CD4-positive, alpha-beta T cell (primary cell): Measurements from ENCODE around the gene CPLANE1. TPM values are rescaled to one million over a fixed set of nuclear protein-coding genes. Genes with fewer than 3 reads are reported as not detected.

Experiments
- ATAC-seq: fragments of 200-7000 bp; cut with Tn5 transposase; one replicate; pipeline ENCODE4 v1.10.0; 2022; ENCODE audit warnings: mild to moderate bottlenecking; ENCODE audit not compliant: poor library complexity
- CTCF ChIA-PET: fragments of 350-600 bp; sonication (Branson Sonifier 250); formaldehyde crosslinking; loops from one replicate; lab custom pipeline; 2021; ENCODE audit warnings: antibody characterized with exemption, inconsistent platforms; lab: Charles Lee
- POLR2A ChIA-PET: fragments of 350-600 bp; sonication (Branson Sonifier 250); formaldehyde crosslinking; loops from one replicate; lab custom pipeline; 2021; ENCODE audit warnings: antibody characterized with exemption, inconsistent platforms; lab: Charles Lee
- DNase-seq, 14 experiments: peaks; one replicate each; pipeline ENCODE4 v3.0.0-alpha.2; 2013 to 2020; ENCODE audit warnings: mixed read lengths in 2 of 14
- H3K27ac ChIP-seq, 2 donors: one replicate each; pipeline versions ENCODE4 v1.5.1 to v1.7.0; 2013; ENCODE audit warnings: low read length in 2 of 2, low read depth in 1 of 2, mild to moderate bottlenecking in 1 of 2
- H3K27me3 ChIP-seq, 2 experiments: 1 replicate in 1 of 2; 2 replicates in 1 of 2; pipeline versions ENCODE4 v1.6.1 to v1.7.0; 2013; ENCODE audit warnings: low read length in 2 of 2, control low read depth in 1 of 2, mild to moderate bottlenecking in 1 of 2, moderate library complexity in 1 of 2; ENCODE audit not compliant: insufficient read depth in 2 of 2, control insufficient read depth in 1 of 2
- H3K36me3 ChIP-seq: one replicate; pipeline ENCODE4 v1.6.1; 2013; ENCODE audit warnings: low read length, control low read depth; ENCODE audit not compliant: insufficient read depth
- H3K4me1 ChIP-seq: one replicate; pipeline ENCODE4 v1.6.1; 2013; ENCODE audit warnings: low read length, control low read depth; ENCODE audit not compliant: insufficient read depth
- H3K4me3 ChIP-seq: one replicate; pipeline ENCODE4 v1.5.1; 2013; ENCODE audit warnings: mild to moderate bottlenecking, low read length, moderate library complexity
- H3K9me3 ChIP-seq, 2 experiments: 1 replicate in 1 of 2; 2 replicates in 1 of 2; pipeline versions ENCODE4 v1.6.1 to v1.7.0; 2013; ENCODE audit warnings: low read length in 2 of 2, mild to moderate bottlenecking in 2 of 2, control low read depth in 1 of 2, moderate library complexity in 1 of 2; ENCODE audit not compliant: control insufficient read depth in 1 of 2, insufficient read depth in 1 of 2
- H3K27ac Mint-ChIP-seq: one replicate; pipeline ENCODE4 v1.8.0; 2020; ENCODE audit warnings: mixed read lengths
- H3K27me3 Mint-ChIP-seq: one replicate; pipeline ENCODE4 v1.8.0; 2021; ENCODE audit warnings: mixed read lengths
- H3K36me3 Mint-ChIP-seq: one replicate; pipeline ENCODE4 v1.8.0; 2021; ENCODE audit warnings: low read depth, mixed read lengths
- H3K4me1 Mint-ChIP-seq: one replicate; pipeline ENCODE4 v1.8.0; 2021; ENCODE audit warnings: low read depth, mixed read lengths
- H3K4me3 Mint-ChIP-seq: one replicate; pipeline ENCODE4 v1.8.0; 2020; ENCODE audit warnings: mild to moderate bottlenecking, mixed read lengths
- H3K9me3 Mint-ChIP-seq: one replicate; pipeline ENCODE4 v1.8.0; 2020; ENCODE audit warnings: mixed read lengths
- intact Hi-C, 2 experiments: fragments of 100-400 bp; cut with DNase I in 1 of 2; cut with micrococcal nuclease in 1 of 2; formaldehyde crosslinking; loops; one replicate each; pipeline versions ENCODE4 v1.15.1 to v1.9.0; 2023 to 2025; cut with DNase I, micrococcal nuclease
- total RNA-seq, 174 experiments: library from RNA in 2 of 174; stranded (reverse) in 2 of 174; gene quantifications; one replicate each; pipeline ENCODE4 v1.2.3 and lab custom pipeline; 2021 to 2026
- TF ChIP-seq, protein P1 (sequence below): fragments of 200-600 bp; IDR thresholded peaks from one replicate; pipeline ENCODE4 v1.8.0; 2022; ENCODE audit warnings: antibody characterized with exemption, mild to moderate bottlenecking

The CPLANE1 gene
- total RNA-seq, 2 experiments from 2014 or later = 4.9 to 5.7 TPM

DNA sequence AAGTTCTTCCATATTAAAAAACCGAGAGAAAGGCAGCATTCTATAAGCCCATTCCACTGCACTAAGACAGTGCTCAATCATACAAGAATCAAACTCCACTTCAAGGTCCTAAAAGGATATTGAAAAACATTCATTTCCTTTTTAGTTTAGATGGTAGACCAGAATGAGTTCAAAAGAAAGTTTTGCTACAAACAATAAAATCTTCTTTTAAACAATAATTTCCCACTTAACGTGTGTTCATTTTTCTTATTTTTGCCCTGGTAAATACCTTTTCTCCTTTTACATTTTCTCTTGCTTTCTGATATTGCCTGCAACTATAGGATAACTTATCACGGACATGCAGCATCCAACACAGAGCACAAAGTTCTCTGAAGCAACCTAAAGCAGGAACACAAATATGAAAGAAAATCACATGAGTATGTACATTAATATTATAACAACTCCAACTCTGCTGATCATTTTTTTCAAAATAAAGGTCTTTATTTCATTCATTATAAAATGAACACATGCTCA is 61.7 kb downstream of the CPLANE1 start:
- Histone ChIP-seq H3K4me1 (no peaks in the 10 kb centered on the region), H3K4me3 (no peak overlapping the region), H3K9me3 (no peaks in the 10 kb centered on the region), H3K27ac (no peak overlapping the region), H3K36me3 (peaks cover 6% of the 10 kb centered on the region), H3K27me3 (no peaks in the 10 kb centered on the region)
- Mint-ChIP-seq H3K4me3 (no peak overlapping the region), H3K27ac (no peak overlapping the region), H3K27me3 (no peaks in the 10 kb centered on the region), H3K4me1 (no peaks in the 10 kb centered on the region), H3K36me3 (peaks cover 51% of the 10 kb centered on the region), H3K9me3 (no peaks in the 10 kb centered on the region)
- DNase-seq (no peak), ATAC-seq (no peak)
- ChIA-PET POLR2A (no interaction called here), CTCF (no interaction called here)
- TF ChIP-seq, protein P1, sequence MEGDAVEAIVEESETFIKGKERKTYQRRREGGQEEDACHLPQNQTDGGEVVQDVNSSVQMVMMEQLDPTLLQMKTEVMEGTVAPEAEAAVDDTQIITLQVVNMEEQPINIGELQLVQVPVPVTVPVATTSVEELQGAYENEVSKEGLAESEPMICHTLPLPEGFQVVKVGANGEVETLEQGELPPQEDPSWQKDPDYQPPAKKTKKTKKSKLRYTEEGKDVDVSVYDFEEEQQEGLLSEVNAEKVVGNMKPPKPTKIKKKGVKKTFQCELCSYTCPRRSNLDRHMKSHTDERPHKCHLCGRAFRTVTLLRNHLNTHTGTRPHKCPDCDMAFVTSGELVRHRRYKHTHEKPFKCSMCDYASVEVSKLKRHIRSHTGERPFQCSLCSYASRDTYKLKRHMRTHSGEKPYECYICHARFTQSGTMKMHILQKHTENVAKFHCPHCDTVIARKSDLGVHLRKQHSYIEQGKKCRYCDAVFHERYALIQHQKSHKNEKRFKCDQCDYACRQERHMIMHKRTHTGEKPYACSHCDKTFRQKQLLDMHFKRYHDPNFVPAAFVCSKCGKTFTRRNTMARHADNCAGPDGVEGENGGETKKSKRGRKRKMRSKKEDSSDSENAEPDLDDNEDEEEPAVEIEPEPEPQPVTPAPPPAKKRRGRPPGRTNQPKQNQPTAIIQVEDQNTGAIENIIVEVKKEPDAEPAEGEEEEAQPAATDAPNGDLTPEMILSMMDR = no peak
- intact Hi-C loops = no loop called here

DNA sequence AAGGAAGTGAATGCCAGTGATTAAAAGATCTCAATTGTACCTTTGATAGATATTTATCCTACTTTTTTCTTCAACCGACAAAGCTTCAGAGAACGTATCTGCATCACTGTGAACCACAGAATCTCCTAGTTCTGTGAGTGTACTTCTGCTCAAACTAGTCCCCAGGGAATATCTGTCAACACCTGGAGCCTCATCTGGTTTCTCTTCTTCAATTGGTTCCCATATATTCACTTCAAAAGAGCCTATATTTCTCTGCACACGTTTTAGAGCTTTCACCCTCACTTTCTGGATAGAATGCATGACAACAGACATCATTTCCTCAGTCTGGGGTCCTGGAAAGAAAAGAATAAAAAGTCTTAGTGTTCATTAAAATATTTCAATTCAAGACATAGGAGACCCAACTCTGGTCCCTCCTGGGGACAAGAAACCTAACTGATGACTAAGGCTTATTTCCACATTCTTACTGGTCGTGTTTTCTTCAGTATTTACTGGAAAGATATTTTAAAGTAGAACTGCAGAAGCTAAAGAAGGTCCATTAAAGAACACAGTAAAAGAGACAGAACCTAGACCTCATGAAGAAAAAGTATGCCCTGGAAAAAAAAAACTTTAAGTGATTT is 64.3 kb downstream of the CPLANE1 start:
- ATAC-seq = no peak
- Mint-ChIP-seq H3K27me3 (no peaks in the 10 kb centered on the region), H3K4me1 (no peaks in the 10 kb centered on the region), H3K27ac (no peak overlapping the region), H3K4me3 (no peak overlapping the region), H3K9me3 (no peaks in the 10 kb centered on the region), H3K36me3 (peaks cover 54% of the 10 kb centered on the region)
- DNase-seq = no peak
- Histone ChIP-seq H3K4me3 (no peak overlapping the region), H3K27ac (no peak overlapping the region), H3K27me3 (no peaks in the 10 kb centered on the region), H3K9me3 (no peaks in the 10 kb centered on the region), H3K4me1 (no peaks in the 10 kb centered on the region), H3K36me3 (peaks cover 6% of the 10 kb centered on the region)
- TF ChIP-seq, protein P1 = no peak
- intact Hi-C loops = no loop called here
- ChIA-PET CTCF (no interaction called here), POLR2A (no interaction called here)

DNA sequence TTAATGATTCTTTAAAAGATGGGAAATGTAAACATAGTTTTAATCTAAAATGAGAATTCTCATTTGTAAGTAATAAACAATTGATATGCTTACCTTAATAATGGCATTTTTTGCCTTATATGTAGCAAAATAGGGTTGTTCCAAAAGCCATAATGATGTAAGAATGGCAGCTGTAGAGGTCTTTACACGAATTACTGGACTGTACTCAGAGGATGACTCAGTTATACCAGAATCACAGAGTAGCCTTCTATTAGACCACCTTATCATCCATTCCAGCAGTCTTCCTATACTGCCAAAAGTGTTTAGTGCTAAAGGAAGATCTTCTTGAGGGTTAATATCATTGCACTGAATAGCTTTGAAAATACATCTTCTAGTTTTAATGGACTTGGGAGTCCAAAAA is 66.5 kb downstream of the CPLANE1 start:
- Mint-ChIP-seq H3K27me3 (no peaks in the 10 kb centered on the region), H3K36me3 (peaks cover 46% of the 10 kb centered on the region), H3K27ac (no peak overlapping the region), H3K9me3 (no peaks in the 10 kb centered on the region), H3K4me3 (no peak overlapping the region), H3K4me1 (no peaks in the 10 kb centered on the region)
- ATAC-seq (no peak), DNase-seq (no peak)
- H3K9me3 ChIP-seq = no peaks in the 10 kb centered on the region
- H3K4me3 ChIP-seq = no peak overlapping the region
- H3K27me3 ChIP-seq = no peaks in the 10 kb centered on the region
- TF ChIP-seq, protein P1 = no peak
- H3K36me3 ChIP-seq = peaks cover 6% of the 10 kb centered on the region
- H3K27ac ChIP-seq = no peak overlapping the region
- ChIA-PET POLR2A (no interaction called here), CTCF (no interaction called here)
- intact Hi-C loops = no loop called here
- H3K4me1 ChIP-seq = no peaks in the 10 kb centered on the region
